ENCODE measurements around the gene C16orf78.
"Not testable (repeated sequence)": the region's sequence is repeated elsewhere in the genome, so short reads cannot be mapped to it uniquely, and the experiment has no call there.

Gene C16orf78

DNA sequence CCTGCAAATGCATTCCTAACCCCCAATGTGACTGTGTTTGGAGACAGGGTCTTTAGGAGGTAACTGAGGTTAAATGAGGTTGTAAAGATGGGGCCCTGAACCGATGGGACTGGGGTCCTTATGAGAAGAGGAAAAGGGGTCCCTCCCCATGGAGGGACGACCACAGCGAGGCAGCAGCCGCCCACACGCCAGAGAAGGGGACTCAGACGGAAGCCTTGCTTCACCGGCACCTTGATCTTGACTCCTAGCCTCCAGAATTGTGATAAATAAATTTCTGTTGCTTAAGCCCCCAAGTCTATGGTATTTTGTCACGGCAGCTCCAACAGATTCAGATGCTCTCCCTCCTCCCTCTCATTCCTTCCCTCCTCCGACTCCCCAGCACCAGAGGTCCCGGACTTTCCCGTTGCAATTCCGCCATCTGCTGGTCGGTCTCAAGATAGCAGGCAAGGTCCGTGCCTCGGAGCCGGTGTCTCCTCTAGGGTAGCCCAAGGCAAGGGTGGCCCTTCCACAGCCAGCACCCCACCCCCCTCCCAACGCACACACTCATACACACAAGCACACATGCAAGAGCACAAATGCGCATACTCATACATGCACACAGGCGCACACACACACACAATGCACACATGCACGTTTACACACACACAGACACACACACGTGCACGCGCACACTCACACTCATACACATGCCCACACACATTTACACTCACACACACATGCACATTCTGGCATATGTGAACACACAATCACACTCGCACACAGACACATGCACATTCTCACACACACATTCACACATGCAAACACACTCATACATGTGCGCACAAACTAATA is 23.1 kb upstream of the C16orf78 start:
- DNase-seq, result peak; percentile 57 to 59

DNA sequence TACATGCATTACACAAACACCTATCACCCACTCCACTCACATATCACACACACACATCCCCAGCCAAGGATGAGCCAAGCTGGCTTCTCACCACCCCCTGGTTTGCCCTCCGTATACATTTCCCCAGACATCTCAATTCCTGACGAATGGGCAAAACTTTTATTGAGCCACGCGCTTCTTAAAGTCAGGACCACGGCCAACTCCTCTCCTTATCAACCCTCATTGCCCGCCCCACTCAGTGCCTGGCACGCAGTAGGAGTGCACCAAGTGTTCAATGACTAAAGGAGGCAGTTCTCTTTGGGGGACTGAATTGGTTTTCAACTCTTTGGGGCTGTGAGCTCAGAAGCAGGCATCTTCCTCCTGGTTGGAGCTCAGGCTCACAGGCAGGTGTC is 22.5 kb upstream of the C16orf78 start:
- no peak for DNase-seq

DNA sequence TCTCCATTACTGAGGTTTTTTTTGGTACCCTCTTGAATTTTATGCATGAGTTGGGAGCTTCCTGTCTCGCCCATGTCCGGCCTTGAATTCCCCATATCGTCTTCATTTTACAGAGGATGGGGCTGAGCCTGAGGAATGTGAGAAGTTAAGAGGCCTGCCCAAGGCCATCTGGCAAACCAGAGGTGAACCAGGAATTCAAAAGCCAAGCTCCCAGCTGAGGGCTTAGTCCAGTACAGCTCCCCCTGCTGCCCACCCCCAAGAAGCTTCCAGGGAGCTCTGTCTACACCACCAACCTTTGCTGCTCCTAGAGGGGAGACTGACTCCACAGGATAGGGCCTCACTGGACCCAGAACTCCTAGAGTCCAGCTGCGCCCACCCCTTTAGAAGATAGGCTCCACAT is 20.7 kb upstream of the C16orf78 start:
- DNase-seq, result no peak

DNA sequence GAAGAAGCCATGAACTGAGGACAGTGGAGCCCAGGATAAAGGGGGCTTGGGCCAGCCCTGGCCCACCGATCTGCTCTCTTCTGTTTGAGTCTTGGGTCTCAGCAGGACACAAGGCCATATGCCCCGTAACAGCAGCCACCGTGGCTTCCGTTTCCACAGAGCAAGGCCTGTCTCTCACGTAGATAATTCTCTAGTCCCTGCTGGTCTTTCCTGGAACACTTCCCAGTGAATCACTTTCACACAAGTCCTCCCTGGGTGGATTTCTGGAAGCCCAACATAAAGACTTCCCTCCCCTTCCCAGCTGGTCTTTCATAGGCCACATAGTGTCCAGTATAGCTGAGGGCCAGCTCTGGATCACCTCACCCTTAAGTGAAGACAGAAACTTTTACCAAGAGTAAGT is 19.9 kb upstream of the C16orf78 start:
- no peak for DNase-seq

DNA sequence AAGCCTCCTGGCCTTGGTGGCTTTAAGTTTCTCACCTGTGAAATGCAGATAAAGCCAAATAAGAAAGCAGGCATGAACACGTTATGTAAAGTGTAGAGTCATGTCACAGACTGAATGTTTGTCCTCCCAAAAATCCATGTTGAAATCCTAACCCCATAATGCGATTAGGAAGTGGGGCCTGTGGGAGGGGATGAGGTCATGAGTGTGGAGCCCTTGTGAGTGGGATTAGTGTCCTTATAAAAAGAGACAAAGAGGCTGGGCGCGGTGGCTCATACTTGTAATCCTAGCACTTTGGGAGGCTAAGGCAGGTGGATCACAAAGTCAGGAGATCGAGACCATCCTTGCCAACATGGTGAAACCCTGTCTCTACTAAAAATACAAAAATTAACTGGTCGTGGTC is 19.5 kb upstream of the C16orf78 start:
- DNase-seq, result no peak

DNA sequence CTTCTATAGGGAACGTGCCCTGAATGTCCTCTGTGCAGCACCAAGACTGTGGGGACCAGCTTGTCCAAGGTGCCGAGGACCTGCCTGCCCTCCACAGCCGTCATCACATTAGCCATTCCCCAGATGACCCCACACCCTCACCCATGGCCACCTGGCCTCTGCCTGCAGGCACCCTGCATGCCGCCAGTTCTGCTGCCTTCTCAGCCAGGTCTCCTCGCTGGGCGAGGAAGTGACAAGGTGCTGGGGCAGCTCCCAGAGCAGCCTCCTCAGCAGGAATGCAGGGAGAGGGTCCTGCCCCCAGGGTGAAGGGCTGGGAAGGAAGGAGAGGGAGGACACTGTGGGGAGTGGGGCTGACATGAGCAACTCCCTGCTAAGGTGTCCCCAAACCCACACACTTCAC is 18.6 kb upstream of the C16orf78 start:
- no peak for DNase-seq

DNA sequence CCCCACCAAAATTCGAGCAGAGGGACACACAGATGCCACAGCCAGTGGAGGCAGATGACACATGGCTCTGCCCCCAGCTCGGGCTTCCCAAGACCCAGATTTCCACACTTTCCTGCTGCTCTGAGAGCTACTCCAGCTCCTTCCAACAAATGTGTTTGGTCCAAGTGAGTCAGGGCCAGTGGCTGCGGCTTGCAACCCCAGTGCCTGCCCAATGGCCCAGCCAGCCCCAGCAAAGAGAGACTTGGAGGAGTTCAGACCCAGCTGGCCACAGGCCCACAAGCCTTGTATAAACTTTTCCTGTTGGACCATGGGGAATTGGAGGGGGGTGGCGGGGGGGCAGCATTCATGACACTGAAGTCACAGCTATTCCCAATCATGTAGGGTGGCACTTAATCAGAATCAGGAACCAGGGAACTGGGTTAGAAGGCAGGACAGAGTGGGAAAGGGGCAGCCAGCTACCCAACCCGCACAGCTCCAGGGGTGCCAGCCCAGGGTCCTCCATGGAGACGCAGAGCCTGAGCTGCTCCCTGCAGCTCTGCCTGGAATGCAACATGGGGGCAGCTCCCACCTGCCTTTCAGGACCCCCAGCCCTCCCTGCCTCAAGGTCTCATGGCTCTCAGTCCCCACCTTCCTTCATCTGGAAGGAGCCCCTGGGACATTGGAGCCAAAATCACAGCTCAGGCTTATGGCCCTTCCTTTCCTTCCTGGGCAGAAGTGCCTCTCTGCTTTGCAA is 17.5 kb upstream of the C16orf78 start:
- DNase-seq, result no peak

DNA sequence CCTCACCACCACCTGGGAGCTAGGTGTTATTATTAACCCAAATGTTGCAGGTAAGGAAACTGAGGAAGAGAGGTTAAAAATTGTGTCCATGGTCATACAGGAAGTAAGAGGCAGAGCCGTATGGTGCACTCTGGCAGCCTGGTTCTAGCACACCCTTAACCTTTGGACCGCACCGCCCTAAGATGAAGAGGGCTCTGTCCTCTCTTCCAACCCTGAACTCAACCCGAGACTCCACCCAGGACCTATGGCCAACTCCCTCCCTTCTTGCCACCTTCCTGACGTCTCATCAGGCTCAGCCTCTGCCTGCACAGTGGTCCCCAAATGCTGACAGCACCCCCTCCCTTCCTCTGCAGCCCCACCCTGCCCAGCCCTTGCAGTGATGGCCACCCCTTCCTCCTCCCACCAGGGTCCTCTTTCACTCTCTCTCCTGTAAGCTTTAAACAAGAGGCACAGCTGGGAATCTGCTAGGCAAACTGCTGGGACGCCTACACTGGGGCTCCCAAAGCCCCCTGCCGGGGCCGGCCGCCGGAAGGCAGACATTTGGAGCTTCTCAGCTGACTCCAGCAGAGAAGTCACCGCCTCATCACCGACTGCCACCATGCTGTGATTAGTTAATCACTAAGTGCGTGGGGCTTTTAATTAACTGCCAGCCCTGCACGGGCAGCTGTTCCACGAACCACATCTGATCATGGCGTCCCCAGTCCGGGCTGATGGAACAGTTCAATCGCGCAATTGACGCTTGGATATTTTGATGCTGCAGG is 16.7 kb upstream of the C16orf78 start:
- no peak for DNase-seq

DNA sequence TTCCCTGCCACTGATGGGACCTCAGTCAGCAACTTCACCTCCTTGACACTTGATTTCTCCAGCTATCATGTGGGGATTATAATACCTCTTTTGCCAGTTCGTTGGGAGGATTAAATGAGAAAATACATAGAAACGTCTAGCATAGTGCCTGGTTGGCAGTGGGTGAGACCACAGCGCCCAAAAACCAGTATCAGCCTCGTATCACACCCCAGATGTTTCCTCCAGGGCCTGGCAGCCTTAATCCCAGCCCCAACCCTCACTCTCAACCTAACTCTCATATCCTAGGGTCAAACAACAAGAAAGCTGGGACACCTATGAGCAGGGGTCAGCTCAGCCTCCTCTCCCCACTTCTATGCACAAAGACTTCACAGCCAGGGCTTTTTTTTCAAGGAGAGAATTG is 14.0 kb upstream of the C16orf78 start:
- DNase-seq, result no peak

DNA sequence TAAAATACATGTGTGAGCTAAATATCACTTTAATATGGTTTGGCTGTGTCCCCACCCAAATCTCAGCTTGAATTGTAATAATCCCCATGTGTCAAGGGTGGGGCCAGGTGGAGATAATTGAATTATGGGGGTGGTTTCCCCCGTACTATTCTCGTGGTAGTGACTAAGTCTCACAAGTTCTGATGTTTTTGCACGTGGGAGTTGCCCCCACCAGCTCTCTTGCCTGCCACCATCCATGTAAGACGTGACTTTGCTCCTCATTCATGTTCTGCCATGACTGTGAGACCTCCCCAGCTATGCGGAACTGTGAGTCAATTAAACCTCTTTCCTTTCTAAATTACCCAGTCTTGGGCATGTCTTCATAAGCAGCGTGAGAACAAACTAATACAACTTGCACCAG is 11.9 kb upstream of the C16orf78 start:
- not testable (repeated sequence) for DNase-seq

DNA sequence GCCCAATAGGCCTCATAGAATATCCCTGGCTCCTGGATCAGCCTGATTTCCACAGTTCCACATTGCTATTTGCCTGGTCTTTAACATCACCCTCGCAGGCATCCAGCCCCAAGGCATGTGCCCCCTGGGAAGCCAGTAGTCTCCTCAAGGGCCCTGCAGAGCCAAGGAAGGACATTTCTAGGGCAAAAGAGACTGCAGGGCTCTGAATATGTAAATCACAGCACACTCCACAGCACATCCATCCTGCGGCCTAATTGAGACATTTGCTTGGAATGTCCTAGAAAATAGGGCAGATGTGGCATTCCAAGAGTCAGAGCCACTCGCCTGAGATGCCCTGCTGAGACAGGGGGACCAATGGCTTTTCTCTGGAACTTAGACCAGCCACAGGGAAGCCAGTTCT is 11.4 kb upstream of the C16orf78 start:
- DNase-seq, result no peak

DNA sequence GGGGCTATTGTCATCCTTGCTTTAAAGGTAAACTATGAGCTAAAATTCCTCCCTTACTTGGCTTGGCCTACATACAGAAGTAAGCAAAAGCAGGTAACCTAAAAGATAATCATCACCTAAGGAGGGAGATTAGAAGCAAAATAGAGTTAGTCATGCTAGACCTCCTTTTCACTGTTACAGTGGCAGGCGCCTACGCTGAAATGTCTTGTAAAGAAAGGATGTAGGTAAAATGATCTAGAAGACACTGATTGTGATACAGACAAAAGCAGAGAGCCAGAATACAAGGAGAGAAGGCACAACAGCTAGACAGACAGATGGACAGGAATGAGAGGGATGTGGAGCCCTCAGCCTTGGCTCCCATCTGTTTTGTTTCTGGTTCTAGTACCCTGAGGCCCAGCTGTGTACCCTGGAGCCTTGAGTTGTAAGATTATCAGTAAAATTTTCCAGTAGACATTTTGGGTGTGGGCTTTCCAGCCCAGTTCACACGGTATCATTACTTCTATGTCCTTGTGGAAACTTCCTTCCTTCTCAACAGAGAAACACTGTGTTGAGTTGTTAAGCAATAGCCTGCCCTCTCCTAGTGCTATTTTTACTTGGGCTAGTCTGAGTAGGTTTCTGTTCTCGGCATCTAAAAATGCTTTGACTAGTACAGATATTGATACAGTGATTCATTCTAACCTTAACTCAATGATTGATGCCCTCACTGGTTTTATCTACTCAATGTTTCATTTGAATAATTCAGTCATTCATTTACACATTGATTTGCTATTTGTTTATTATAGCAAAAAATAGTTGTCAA is 7.7 kb upstream of the C16orf78 start:
- no peak for DNase-seq

DNA sequence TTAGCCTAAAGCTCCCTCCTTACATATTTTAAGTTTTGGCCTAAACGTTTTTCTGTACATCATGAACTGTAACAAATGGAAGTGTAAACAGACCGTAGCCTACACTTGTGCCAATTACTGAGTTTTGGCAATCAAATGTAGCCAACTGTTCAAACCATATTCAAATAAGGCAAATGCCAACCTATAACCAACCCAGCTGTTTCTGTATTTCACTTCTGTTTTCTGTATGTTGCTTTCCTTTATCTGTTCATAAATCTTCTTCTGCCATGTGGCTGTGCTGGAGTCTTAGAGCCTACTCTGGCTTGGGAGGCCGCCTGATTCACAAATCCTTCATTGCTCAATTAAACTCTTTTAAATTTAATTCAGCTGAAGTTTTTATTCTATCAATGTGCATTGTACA is 6.9 kb upstream of the C16orf78 start:
- DNase-seq, result no peak

DNA sequence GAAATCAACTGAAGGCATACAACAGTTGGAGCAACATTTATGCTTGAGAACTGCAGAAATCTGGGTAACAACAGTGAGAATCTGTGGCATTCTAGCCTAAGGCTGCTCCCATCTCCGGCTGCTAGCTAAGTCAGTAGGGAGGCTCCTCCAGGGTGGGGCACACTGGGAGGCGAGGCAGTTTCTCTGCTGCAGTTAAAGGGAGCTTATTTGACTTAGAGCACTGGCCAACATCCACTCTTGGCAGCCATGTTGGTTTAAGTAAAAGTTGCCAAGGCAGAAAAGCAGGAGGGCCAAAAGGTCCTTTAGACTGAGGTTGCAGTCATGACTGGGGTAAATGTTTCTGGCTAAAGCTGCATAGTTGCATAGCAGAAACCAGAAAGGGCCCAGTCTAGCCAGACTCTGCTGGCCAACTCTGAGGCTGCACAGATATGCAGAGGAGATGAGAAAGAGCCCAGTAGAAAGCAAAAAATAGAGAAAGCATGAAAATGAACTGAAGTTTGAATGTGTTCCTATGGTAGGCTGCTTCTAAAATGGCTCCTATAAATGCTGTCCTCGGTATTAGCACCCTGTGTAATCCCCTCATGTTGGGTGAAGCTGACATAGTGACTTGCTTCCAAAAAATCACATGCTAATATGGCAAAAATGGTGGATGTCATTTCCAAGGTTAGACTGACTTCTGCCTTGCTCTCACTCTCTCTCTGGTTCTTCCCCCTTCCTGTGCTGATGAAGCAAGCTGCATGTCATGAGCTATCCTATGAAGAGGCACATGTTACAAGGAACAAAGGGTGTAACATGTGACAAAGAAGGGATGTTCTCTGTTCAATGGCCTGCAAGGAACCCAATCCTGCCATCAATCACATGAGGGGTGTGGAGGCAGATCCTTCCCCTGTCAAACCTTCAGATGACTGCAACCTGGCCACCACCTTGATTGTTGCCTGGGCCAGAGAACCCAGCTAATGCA is 3.7 kb upstream of the C16orf78 start:
- DNase-seq, result no peak

DNA sequence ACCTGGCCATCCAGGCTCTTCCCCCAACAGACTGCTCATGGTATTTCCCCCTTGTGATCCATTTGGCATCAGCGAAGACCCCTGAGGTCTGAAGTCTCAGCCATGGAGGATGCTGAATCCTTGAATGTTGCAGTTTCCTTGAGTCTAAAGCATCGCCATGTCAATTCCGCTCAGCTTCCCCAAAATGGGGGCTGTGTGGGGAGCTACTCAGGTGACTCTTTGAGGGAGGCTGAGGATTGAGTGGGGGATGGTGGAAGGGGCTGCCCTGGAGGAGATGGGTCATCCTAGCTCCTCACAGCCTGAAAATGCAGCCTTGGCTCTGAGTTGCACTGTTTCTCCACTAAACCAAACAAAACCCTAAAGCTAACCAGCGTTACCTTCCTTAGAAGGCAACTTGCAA is 2.6 kb downstream of the C16orf78 start:
- DNase-seq, result no peak

DNA sequence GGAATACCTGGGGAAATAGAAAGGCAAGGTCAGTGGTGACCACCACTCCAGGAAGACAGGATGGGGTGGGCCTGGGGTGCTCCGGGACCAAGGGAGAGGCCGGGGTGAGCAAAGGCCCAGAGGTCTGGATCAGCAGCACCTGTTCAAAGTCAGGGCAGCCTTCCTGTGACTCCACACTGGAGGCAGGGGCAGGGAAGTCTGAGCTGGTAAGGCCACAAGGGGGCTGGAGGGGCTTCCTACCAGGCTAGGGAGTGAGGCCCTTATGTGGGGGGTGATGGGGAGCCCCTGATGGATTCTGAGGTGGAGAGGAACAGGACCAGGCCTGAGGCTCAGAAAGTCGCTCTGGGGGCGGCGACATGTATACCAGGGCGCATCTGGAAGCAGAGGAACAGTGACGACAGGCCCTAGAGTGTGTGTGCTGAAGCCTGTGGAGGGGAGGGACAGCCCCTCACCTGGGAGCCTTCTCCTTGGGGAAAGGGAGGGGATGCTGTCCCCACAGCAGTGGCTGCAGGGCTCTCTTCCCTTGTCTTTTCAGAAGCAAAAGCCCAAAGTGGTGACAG is 3.7 kb downstream of the C16orf78 start:
- no peak for DNase-seq

DNA sequence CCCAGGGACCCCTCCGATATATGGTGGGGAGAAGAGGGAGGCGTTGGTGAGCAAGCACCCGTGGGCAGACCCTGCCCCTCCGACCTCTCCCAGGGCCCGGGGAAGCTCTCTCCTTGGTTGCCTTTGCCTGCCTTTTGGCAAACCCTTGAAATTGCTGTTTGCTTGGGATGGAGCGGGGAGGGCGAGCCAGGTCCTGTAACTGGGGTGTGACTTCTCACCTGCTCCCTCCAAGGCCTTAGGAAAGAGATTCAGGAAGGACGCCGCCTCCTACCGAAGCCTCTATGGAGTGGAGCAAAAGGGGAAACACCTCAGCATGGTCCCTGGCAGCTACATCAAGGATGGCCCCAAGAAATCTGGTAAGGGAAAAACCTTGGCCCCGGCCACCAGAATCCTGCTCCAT is 4.6 kb downstream of the C16orf78 start:
- no peak for DNase-seq

DNA sequence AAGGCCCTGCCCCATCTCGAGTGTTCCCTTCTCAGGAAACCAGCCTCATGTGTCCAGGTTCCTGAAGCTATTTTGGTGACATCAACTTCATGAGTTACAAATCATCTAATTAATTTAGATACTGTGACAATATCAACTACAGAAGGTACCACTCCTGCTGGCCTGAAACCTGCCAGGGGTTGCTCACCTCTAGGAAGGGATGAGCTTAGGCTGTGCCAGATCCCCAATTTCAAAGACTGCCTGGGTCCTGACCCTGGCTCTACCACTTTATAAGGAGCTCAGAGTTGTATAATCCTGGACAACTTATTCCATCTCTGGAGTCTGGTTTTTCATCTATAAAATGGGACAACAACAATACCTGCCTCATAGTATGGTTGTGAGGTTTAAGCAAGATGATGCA is 5.2 kb downstream of the C16orf78 start:
- no peak for DNase-seq

DNA sequence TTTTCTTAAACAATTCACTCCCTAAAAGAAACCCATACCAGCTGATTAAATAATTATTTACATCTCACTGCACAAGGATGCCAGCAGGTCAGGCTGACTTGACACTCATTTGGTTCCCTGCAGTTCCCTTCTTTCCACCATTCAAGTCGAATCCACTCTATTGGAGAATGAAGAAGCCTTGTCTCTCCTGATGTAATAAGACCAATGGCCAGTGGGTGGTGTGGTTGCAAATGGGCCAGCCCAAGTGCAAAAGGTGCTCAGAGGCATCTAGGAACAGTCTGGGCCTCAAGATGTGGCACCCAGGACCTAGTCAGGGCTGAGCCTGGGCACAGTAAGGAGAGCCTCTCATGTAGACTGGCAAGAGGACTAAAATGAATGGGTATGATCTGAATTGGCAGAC is 9.3 kb downstream of the C16orf78 start:
- no peak for DNase-seq

DNA sequence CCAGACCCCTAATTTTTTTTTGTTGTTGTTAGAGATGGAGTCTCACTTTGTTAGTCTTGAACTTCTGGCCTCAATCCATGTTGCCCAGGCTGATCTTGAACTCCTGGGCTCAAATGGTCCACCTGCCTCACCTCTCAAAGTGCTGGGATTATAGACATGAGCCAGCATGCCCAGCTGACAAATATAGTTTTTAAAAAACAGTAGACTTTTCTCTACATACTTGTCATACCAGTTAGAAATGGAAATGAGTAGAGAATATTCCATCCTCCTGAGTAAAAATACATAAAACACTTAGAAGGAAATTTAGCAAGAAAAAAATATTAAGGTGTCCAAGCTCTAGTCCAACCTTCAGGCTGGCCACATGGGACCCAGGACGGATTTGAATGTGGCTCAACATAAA is 21.4 kb downstream of the C16orf78 start:
- no peak for DNase-seq

DNA sequence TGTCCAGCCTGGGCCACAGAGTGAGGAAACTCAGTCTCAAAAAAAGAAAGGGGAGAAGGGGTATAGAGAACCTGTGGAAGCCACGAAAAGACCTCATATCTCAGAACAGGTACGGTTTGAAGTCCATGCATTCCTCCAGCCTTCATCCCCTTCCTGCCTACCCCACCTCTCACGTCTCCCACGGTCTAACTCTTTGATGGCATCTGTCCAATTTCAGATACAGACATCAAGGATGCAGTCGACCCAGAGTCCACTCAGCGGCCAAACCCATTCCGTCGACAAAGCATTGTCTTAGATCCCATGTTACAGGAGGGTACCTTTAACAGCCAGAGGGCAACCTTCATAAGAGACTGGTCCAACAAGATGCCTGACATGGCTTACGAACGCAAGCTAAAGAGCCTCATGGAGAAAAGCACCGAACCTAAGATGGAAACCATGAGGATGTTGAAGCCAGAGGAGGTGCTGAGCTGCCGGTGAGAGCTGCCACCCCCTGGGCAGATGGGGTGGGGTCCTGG is 22.7 kb downstream of the C16orf78 start:
- DNase-seq, result no peak

Data from stimulated activated CD4-positive, alpha-beta T cell treated with anti-CD3 and anti-CD28 coated beads, Interleukin-2, amount 100 ng/mL, for 48 hours (primary cell).